ENCODE results near the gene ALDH1B1. TPM values are rescaled to one million over a fixed set of nuclear protein-coding genes. Genes with fewer than 3 reads are reported as not detected.

The ALDH1B1 gene
- polyA plus RNA-seq, 1 donor: 40.3 TPM

DNA sequence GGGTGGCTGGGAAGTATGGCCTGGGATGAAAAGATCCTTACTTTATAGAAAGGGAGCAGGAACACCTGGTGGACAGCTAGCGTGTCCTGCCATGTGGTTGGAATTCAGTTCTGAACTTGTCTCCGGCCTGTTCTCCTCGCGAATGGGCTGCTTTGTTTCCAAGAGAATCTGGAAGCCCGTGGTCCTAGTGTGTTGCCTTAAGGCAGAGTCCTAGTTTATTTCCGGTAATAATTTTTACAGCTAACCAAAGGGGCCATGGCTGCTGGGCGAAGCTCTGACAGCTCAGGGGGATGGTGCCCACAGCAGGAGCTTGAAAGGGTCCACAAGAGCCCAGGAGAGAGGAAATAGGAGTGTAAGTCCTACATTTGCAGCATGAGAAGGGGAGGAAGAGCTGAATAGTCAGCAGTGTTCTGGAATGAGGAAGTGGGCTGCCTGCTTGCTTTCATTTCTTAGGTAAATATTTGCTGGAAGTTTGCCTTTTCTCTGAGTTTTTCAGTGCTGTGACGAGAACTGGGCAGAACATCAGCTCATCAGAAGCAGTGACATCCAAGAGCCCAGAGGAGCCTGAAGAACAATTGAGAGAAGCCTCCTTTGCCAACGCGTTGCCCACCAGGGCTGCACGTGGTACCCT, 44.8 kb downstream of the ALDH1B1 start:
- no peak for DNase-seq

DNA sequence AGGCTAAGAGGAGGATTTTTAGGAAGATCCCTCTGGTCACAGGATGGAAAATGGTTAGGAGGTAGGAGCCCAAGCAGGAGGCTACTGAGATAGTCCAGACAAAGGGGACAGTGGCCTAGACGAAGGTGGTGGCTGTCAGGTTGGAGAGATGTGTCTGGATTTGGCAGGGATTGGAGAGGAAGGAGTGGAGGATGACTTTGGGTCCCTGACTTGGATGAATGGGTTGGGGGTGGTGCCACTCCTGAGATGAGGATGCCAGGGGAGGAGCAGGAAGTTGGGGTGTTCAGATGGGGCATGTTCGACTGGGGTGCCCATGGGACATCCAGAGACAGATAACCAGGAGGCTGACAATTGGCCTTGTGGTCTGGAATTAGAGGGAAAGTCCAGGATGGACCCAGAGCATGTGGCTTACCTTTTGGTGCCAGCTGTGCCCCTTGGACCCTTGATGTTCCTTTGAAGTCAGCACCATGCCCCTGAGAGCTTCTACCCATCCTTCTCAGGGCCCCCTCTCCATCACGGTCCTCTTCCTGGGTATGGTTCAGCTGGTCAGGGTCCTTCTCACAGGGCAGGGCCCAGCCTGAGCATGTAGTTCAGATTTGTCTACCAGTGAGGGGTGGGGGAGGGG, 46.9 kb downstream of the ALDH1B1 start:
- no peak for DNase-seq

DNA sequence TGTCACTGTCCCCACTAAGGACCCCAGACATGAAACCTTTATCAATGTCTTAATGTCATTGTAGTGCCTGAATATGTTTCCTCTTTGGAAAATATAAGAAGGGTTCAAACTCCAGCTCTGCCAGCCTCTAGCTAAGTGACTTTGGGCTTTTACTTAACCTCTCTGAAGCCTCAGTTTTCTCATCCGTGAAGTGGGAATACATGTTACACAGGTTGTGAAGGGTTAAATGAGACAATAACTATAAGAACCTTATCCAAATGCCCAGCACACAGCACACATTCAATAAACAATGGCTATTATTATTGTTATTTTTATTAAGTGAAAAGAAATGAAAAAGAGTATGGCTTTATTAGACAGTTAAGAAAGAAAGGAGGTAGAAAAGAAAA, 47.4 kb downstream of the ALDH1B1 start:
- no peak for DNase-seq

DNA sequence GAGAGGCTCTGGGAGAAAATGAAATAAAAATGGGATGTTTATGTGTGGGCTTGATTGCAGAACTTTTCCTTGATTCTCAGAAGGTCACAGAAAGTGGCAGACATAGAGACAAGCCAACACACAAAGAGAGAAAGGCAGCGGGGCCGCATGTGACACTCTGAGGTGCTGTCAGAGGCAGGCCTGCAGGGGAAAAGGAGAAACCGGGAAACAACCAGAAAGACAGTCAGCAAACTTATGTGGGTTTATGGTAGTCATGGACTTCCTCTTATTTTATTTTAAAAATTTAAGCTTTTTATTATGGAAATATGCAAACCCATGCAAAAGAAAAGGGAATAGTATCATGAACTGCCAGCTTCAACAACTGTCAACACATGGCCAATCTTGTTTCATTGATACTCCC, 48.0 kb downstream of the ALDH1B1 start:
- no peak for DNase-seq

- DNase-seq: no peak
Measured at GRCh38 chr9:38441347-38442085, 49.0 kb downstream of the ALDH1B1 start.

DNA sequence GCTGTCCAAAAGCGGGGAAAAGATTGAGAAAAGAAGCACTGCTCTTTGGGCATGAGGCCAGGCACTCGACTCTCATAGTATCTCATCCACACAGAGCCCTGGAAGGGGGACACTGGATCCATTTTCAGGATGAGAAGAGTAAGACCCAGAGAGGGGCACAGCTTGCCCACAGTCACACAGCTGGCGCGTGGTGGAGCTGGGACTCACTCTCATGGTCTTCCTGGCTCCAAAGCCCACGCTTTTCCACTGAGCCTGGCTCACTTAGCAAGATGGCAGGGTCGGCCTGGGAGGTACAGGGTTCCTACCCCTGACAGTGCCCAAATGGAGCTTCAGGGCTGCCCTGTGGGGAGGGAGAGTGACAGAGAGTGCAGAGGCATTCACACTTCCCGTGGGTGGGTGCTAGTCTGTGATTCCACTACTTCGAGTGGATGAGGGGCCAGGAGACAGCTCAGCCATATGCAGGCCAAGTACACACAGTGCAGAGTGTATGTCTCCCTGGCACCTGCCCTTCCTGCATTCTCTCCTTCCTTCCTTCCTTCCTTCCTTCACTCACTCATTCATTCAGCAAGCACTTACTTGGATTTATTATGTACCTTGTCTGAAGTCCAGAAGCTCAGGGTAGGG, 50.1 kb downstream of the ALDH1B1 start:
- no peak for DNase-seq

- no peak for DNase-seq
Measured at GRCh38 chr9:38443181-38443580, 50.7 kb downstream of the ALDH1B1 start.

- no peak for DNase-seq
Measured at GRCh38 chr9:38443597-38443996, 51.1 kb downstream of the ALDH1B1 start.

DNA sequence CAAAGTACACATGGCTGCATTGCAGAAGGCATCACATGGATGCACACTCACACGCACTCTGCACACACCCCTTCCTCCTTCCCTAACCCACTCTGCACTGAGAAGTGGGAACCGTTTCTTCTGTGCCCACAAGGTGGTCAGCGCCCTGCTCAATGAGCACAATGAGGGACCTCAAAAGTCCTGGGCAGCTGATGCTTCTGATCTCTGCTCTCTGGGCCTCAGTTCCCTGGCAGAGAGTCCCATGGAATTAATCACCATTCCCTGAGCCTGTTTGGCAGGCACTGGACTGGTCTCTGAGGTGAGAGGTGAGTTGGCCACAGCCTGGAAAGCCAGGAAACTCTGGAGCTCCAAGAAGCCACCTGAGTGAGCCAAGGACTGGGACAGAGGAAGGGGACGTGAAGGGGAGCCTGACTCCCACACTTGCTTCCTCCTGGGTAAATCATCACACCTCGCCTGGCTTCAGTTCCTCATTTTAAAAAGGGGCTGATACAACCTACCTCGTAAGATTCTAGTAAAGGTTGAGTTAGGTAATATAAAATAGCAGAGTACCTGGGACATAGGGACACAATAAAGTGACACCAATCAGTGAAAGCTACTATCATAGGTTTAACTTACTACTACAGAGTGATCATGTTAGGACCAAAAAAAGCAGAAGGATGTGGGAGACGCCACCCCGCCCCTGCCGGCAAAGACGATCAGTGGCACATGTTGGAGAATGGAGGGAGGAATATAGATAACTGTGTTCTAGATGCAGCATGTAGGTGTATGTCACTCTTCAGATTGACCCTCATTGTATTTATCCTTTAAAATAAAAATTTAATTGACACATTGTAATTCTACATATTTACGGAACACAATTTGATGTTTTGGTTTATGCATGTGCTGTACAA, 52.9 kb downstream of the ALDH1B1 start:
- no peak for DNase-seq

- DNase-seq: no peak
Measured at GRCh38 chr9:38447703-38448102, 55.2 kb downstream of the ALDH1B1 start.

Other genes with a start within 250 kb of the ALDH1B1 start
- 1.9 TPM for gene IGFBPL1, start 31.8 kb downstream of the ALDH1B1 start, polyA plus RNA-seq (ENCODE audit: insufficient read length)
- 5.3 TPM for gene ANKRD18A, start 227.9 kb downstream of the ALDH1B1 start, polyA plus RNA-seq (ENCODE audit: insufficient read length)

Measured in left kidney (tissue), 2 donors.